Measurements from ENCODE around the gene PLA2G15.

Gene PLA2G15

GRCh38 chr16:68299571-68300453, 54.6 kb downstream of the PLA2G15 start:
- DNase-seq: no peak

DNA sequence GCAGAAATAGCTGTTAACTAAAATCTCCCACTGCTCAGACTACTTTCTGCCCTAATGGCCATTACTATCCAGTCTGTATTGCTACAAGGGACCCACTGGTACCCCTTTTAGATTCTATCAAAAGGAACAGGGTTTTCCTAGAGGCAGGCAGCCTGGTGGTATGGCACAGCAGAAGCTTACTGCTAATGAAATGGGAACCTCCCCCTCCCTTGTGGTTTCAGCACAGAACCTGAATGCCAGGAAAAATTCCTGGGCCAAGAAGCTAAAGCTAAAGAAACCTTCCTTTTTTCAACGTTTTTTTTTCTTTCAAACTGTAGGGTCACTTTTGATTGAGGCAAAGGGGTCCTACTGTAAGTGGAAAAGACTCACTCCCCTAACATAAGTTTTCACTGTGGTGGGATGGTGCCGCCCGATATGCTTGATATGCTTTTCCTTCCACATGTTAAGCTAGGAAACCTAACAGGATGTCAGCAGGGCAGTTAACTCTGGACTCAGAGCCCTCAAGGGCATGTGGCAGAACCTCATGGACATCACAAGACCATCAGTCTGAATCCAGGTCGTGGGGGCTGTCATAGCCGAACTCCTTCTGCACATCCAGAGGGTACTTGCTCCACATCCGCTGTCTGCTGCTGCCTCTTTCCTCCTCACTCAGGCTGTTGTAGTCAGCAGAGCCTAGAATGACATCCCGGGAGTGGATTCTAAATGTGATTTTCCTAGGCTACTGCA, 55.7 kb downstream of the PLA2G15 start:
- DNase-seq: no peak

DNA sequence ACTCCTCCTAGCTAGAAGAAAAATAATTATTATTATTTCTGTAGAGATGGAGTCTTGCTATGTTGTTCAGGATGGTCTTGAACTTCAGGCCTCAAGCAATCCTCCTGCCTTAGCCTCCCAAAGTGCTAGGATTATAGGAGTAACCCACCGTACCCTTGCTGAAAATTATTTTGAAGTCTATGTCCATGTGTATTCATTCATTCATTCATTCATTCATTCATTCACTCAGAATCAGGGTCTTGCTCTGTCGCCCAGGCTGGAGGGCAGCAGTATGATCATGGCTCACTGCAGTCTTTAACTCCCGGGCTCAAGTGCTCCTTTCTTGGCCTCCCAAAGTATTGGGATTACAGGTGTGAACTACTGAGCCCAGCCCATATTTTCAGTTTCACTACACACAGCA, 61.5 kb downstream of the PLA2G15 start:
- no peak for DNase-seq

DNA sequence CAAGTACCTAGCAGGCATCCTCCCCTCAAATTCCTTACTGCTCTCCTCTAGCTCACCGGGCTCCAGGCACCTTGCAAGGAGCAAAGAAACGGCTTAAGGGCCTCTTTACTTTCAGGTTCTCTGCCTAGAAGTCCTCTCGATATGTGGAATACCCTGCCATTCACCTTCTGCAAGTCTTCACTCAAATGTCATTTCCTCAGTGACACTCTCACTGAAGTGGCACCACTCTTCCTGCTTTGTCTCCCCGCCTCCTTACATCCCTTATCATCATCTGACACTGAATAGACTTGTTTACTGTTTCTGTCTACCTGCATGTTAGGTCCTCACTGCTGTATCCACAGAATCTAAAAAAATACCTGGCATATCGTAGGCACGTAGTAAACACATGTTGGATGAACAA, 64.6 kb downstream of the PLA2G15 start:
- DNase-seq: no peak

- DNase-seq: no peak
Observed at GRCh38 chr16:68310437-68310773, 65.2 kb downstream of the PLA2G15 start.
